ENCODE measurements around the gene MEGF10.

MEGF10 gene

DNA sequence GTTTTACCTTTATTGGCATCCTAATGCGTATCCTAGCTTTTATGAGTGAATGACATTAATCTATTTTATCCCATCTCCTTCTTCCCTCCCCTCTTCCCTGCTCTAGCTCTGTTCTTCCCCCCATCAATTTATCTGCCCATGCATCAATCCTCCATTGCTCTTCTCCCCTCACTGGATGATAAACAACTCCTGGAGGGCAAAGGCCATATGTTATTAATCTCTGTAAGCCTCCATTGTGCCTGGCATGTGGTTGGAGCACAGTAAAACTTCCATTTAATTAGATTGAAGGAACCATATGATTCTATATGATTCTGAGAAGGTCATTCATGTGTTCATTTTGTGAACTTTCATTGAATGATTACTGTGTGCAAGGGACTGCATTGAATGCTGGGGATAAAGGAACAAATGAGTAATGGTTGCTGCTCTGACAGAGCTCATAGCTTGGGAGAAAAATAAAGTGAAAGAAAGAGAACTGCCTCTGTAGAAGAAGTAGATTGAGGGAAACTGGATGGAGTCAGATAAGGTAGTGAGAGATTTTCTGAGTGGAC is 85.0 kb downstream of the MEGF10 start:
- no peak for DNase-seq

DNA sequence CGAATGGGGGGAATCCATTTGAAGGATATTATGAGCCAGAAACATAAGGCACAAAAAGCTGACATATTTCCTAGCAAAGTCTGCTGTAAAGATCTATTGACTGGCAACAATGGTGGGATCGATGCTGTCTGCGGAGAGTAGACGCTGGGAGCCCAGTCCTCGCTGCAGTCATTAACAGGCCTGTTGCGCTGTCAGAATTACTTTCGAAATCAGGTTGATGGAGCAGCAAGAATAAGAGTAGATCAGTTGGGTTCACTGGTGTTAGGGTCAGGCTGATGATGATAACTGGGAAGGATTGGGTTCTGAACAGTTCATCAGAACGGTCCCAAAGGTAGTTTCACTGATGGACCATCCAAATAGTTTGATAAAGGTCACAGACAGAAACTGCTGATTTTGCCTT is 87.1 kb downstream of the MEGF10 start:
- no peak for DNase-seq

GRCh38 chr5:127385936-127386335 is 95.3 kb downstream of the MEGF10 start:
- no peak for DNase-seq

GRCh38 chr5:127386557-127386956 is 96.0 kb downstream of the MEGF10 start:
- no peak for DNase-seq

DNA sequence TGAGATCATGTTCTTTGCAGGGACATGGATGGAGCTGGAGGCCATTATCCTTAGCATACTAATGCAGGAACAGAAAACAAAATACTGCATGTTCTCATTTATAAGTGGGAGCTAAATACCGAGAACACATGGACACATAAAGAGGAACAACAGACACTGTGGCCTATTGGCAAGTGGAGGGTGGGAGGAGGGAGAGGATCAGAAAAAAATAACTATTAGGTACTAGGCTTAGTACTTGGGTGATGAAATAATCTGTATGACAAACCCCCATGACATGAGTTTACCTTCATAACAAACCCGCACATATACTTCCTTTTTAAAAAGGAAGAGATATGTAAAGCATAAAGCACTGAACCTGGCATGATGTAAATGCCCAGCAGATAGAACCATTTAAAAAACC is 99.0 kb downstream of the MEGF10 start:
- DNase-seq, result no peak

DNA sequence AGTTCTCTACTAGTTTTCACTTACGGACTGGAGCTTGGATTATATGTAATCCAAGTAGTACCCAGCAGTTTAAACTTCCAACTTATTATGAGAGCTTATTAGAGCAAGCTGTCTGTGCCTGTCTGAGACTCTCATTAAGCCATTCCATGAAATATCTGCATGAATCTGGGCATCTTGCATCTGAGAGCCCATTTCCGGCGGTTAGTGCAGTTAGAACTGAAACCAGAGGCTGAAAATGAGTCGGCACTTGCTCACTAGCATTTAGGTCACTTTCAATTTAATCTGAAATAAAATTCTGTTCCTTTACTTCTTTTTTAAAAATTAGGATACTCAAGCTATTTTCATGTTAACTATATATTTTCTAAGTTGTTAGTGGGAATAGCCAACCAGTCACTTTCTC is 102.2 kb downstream of the MEGF10 start:
- DNase-seq, result no peak

DNA sequence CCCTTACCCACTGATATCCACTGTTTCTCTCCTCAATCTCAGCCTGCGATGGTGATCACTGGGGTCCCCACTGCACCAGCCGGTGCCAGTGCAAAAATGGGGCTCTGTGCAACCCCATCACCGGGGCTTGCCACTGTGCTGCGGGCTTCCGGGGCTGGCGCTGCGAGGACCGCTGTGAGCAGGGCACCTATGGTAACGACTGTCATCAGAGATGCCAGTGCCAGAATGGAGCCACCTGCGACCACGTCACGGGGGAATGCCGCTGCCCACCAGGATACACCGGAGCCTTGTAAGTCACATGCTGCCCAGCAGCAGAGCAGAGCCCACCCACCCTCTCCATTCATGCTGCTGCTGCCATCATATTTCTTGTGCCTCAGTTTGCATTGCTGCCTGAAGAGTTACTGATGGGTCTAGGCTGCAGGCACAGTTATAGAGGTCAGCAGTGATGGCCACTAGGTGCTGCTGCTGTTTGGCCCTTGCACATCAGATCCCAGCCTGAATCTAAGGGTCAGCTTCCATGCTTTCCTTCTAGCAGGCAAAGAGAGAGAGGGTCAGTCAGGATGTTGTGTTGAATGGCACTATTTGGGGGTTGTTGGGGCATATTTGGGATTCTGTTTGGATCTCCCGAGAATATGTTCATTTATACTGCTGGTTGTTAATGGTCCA is 106.0 kb downstream of the MEGF10 start:
- DNase-seq, result no peak

DNA sequence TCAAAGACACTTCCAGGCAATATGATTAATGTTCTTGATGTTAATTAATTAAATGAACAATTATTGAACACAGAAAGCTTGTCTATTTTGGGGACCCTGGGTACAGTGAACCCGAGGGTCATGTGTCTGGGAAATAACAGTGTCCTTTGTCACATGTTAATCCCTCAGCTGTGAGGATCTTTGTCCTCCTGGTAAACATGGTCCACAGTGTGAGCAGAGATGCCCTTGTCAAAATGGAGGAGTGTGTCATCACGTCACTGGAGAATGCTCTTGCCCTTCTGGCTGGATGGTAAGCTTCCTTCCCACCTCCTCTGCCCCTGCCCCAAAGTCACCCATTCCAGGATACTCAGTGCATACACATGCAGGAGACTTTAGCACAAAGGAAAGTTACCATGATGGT is 107.9 kb downstream of the MEGF10 start:
- DNase-seq, result no peak

- no peak for DNase-seq
Observed at GRCh38 chr5:127399068-127399467, 108.5 kb downstream of the MEGF10 start.

DNA sequence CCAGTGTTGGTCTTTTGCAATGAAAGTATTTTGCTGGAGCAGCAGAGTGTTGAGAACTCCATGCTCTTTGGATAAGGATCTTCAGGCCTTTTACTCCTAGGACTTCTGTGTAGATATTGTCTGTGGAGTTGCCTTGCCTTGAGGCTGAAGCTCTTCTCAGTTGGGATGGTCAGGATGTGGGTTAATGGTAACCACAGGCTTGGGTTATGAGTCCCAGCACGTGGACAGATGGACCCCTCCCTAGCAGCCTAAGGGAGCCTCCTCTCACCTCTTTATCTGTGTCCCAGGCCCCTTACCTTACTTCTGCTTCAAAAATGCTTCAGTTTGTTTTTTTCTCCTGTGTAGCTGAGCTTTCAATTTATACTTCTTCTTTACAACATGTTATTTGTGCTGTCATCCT is 109.9 kb downstream of the MEGF10 start:
- no peak for DNase-seq

- no peak for DNase-seq
Observed at GRCh38 chr5:127400946-127401670, 110.5 kb downstream of the MEGF10 start.

DNA sequence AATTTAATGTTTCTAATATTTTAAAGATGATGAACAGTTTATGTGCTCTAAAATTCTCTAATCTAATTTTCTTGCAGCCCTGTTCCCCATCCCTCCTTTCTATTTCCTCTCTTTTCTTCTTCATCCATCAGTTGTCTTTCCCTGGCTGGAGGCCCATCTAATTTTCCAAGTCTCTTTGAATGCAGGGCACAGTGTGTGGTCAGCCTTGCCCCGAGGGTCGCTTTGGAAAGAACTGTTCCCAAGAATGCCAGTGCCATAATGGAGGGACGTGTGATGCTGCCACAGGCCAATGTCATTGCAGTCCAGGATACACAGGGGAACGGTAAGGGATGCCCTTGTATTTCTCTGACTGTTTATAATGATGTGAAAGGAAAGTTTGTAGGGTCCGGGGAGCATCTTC is 111.8 kb downstream of the MEGF10 start:
- DNase-seq, result no peak

DNA sequence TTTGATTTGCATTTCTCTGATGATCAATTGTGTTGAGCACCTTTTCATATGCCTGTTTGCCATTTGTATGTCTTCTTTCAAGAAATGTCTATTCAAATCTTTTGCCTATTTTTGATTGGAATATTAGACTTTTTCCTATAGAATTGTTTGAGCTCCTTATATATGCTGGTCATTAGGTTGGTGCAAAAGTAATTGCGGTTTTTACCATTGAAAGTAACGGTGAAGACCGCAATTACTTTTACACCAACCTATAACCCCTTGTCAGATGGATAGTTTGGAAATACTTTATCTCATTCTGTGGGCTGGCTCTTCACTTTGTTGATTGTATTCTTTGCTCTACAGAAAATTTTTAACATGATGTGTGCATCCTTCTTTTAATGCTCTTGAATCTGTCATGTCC is 113.6 kb downstream of the MEGF10 start:
- no peak for DNase-seq

- DNase-seq, result no peak
Observed at GRCh38 chr5:127406326-127407121, 115.9 kb downstream of the MEGF10 start.

GRCh38 chr5:127409246-127409917 is 118.8 kb downstream of the MEGF10 start:
- no peak for DNase-seq

DNA sequence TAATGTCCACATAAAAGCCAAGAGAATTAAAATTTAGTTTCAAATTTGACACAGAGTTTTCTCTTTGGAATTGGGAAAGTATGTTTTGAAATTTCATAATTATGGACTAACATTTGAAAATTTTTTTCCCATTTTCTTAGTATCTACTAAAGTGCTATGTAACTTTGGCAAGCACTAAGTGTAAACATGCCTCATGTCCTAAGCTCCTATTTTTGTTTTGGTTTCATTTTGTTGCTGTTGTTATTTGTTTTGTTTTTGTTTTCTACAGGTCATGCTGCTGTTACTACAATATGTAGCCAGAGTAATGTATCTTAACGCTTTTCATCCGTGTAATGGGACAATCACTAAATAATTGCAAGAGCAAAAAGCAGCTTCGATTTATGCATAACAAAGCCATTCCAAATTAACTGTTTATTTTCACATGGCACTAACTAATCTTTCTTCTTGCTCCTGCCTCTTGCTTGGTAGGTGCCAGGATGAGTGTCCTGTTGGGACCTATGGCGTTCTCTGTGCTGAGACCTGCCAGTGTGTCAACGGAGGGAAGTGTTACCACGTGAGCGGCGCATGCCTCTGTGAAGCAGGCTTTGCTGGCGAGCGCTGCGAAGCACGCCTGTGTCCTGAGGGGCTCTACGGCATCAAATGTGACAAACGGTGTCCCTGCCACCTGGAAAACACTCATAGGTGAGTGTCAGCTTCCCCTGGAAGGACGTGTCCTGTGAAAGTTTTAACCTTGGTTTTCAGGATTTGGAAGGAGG is 119.5 kb downstream of the MEGF10 start:
- no peak for DNase-seq

GRCh38 chr5:127410959-127411358 is 120.4 kb downstream of the MEGF10 start:
- DNase-seq, result peak; percentile 15

- DNase-seq, result no peak
Observed at GRCh38 chr5:127411381-127411780, 120.8 kb downstream of the MEGF10 start.

GRCh38 chr5:127412698-127413097 is 122.1 kb downstream of the MEGF10 start:
- no peak for DNase-seq

DNA sequence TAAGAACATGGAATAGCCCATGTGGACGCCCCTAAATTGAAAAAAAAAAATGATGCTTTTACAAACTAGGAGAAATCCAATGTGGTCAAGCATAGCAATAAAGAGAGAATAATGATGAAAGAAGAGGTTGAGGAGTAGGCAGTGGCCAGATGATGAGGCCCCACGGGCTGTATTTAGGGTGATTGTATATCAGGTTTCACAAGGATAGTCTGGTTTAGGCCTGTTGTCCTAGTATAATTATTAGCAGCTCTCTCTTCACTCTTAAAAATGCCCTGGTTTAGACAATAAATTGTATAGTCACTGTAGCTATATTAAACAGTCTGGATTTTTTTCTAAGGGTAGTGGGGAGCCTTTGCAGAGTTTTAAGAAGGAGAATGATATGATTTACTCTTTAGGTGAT is 124.4 kb downstream of the MEGF10 start:
- no peak for DNase-seq

GRCh38 chr5:127416906-127417305 is 126.3 kb downstream of the MEGF10 start:
- DNase-seq, result no peak

DNA sequence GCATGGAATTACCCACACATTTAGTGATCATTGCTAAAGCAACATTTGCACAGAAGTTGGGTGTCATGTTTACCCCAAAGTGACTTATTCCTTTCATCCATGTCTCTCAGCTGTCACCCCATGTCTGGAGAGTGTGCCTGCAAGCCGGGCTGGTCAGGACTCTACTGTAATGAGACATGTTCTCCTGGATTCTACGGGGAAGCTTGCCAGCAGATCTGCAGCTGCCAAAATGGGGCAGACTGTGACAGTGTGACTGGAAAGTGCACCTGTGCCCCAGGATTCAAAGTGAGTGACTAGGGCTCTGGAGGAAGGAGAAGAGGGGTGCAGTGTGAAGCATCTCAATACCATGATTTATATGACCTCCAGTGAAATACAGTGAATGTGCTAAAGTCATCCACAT is 126.9 kb downstream of the MEGF10 start:
- DNase-seq, result no peak

All from activated CD4-positive, alpha-beta T cell treated with anti-CD3 and anti-CD28 coated beads, Interleukin-10, Interleukin-2, amounts not matched to agents 100 ng/mL and 50 ng/mL, durations not matched to agents 16 hours and 8 hours (primary cell).